PC-3 (cell line): Measurements from ENCODE around the gene ANO7. TPM values are rescaled to one million over a fixed set of nuclear protein-coding genes. Genes with fewer than 3 reads are reported as not detected.

Experiments used
- ATAC-seq: fragments of 200-7000 bp; cut with Tn5 transposase; 2 replicates; pipeline ENCODE4 v1.9.1; 2020; ENCODE audit warnings: mild to moderate bottlenecking, moderate library complexity
- BruUV-seq: library from RNA; stranded (reverse); fragments of 400-500 nt; replicated peaks from 2 replicates; lab custom pipeline; 2021; lab: Mats Ljungman, UMichigan
- CTCF ChIA-PET: fragments of 300-600 bp; sonication (Branson Sonifier 250); formaldehyde crosslinking; loops from one replicate; lab custom pipeline; 2022; ENCODE audit warnings: antibody characterized with exemption; lab: Charles Lee
- POLR2A ChIA-PET: fragments of 300-600 bp; sonication (Branson Sonifier 250); formaldehyde crosslinking; loops from one replicate; lab custom pipeline; 2022; ENCODE audit warnings: antibody characterized with exemption; ENCODE audit not compliant: unreplicated experiment; lab: Charles Lee
- DNase-seq: peaks from one replicate; pipeline ENCODE4 v3.0.0-alpha.2; 2015
- H2AFZ ChIP-seq: fragments of 300-600 bp; sonication (generic); 2 replicates; pipeline ENCODE4 v1.6.0; 2016; ENCODE audit warnings: antibody characterized with exemption, low read length
- H3F3A ChIP-seq: fragments of 300-600 bp; sonication (generic); one replicate; pipeline ENCODE4 v1.6.0; 2017; ENCODE audit warnings: antibody characterized with exemption, low read length, control low read depth, mild to moderate bottlenecking; ENCODE audit not compliant: unreplicated experiment
- H3K27ac ChIP-seq: fragments of 300-600 bp; sonication (generic); 2 replicates; pipeline ENCODE4 v1.5.1; 2016; ENCODE audit warnings: mild to moderate bottlenecking, low read length
- H3K27me3 ChIP-seq: fragments of 300-600 bp; sonication (generic); 2 replicates; pipeline ENCODE4 v1.6.1; 2016; ENCODE audit warnings: low read length, mixed read lengths
- H3K36me3 ChIP-seq: fragments of 300-600 bp; sonication (generic); 2 replicates; pipeline ENCODE4 v1.6.1; 2016; ENCODE audit warnings: low read depth, mixed run types, low read length, mixed read lengths
- H3K4me1 ChIP-seq: fragments of 300-600 bp; sonication (generic); 2 replicates; pipeline ENCODE4 v1.5.1; 2016; ENCODE audit warnings: low read length; ENCODE audit not compliant: insufficient read depth
- H3K4me2 ChIP-seq: fragments of 300-600 bp; sonication (generic); 2 replicates; pipeline ENCODE4 v1.6.0; 2016; ENCODE audit warnings: low read length
- H3K4me3 ChIP-seq: fragments of 300-600 bp; sonication (generic); 2 replicates; pipeline ENCODE4 v1.5.1; 2016; ENCODE audit warnings: mild to moderate bottlenecking, low read length, mixed read lengths
- H3K79me2 ChIP-seq: fragments of 300-600 bp; sonication (generic); 2 replicates; pipeline ENCODE4 v1.6.1; 2017; ENCODE audit warnings: low read length, mixed read lengths
- H3K9ac ChIP-seq: fragments of 300-600 bp; sonication (generic); 2 replicates; pipeline ENCODE4 v1.6.0; 2016; ENCODE audit warnings: mild to moderate bottlenecking, low read length
- H3K9me2 ChIP-seq: fragments of 300-600 bp; sonication (generic); replicated peaks from 2 replicates; pipeline ENCODE4 v1.6.1; 2016; ENCODE audit warnings: mixed run types, low read length, mixed read lengths
- H3K9me3 ChIP-seq: fragments of 300-600 bp; sonication (generic); 2 replicates; pipeline ENCODE4 v1.6.1; 2016; ENCODE audit warnings: low read length, mixed read lengths
- H4K20me1 ChIP-seq: fragments of 300-600 bp; sonication (generic); 2 replicates; pipeline ENCODE4 v1.6.1; 2016; ENCODE audit warnings: low read length, mixed read lengths
- CTCF ChIP-seq: fragments of 300-600 bp; sonication (generic); conservative IDR thresholded peaks from 2 replicates; pipeline ENCODE4 v1.5.1; 2017; ENCODE audit warnings: antibody characterized with exemption, low read depth, mild to moderate bottlenecking, low read length
- EZH2 ChIP-seq: fragments of 300-600 bp; sonication (generic); IDR thresholded peaks from one replicate; pipeline ENCODE4 v1.6.1; 2017; ENCODE audit warnings: antibody characterized with exemption, mild to moderate bottlenecking, low read length; ENCODE audit not compliant: unreplicated experiment
- EZH2phosphoT487 ChIP-seq: fragments of 300-600 bp; sonication (generic); IDR thresholded peaks from 2 replicates; pipeline ENCODE4 v1.6.1; 2018; ENCODE audit warnings: mild to moderate bottlenecking, antibody characterized with exemption, low read length, borderline replicate concordance
- intact Hi-C: fragments of 100-400 bp; cut with micrococcal nuclease; formaldehyde crosslinking; loops from 2 replicates; pipeline ENCODE4 v1.9.0; 2023
- total RNA-seq: library from RNA; depleted of rRNA; stranded (reverse); fragments of >200 nt; gene quantifications from 2 replicates; pipeline ENCODE4 v1.2.3, GENCODE V29; 2014

Gene ANO7
- total RNA-seq, 1 experiment from 2014 or later, result 2.6 TPM

DNA sequence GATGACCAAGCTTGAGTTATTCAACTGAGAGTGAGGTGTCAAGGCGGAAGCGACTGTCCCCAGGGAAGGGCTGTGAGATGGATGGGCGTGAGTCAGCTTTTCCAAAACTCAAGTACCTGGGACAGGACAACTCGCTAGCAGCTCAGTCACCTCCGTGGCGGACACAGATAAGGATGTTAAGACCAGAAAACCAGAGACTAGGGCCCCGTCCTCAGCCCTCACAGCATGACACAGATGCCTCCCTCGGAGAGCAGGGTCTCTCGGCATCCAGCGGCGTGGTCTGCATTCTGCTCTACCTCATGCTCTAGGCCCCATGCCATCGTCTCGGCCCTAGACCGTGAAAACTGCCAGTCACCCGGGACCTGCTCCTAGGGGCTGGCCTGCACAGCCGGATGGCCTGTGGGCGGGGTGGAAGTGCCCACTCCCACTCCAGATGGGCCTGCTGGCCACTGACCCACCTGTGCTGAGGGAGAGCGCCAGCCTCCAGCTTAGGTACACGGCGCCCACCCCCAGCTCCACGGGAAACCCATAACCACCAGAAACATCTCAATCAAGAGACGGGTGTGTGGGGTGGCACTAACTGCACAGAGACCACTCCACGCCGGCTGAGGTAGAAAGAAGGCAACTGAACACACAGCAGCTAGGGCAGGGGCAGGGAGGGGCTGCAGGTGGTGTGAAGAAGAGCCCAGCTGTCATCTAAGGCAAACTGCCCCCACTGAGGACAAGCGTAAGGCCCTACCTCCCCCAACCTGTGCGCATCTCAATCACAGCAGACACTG, 39.8 kb downstream of the ANO7 start:
- H3K4me1 ChIP-seq, result peaks cover 12% of the 10 kb centered on the region
- no peaks in the 10 kb centered on the region for H3K9me3 ChIP-seq
- H3K36me3 ChIP-seq, result peaks cover 32% of the 10 kb centered on the region; the same call in 1 of the 2 replicates
- DNase-seq (no peak), ATAC-seq (no peak)
- no peak overlapping the region for H3K9ac ChIP-seq
- no peaks in the 10 kb centered on the region for H3K27me3 ChIP-seq
- H3K4me3 ChIP-seq, result no peak overlapping the region
- no peak overlapping the region for H3K27ac ChIP-seq
- no peaks in the 10 kb centered on the region for H4K20me1 ChIP-seq
- H2AFZ ChIP-seq, result no peak overlapping the region
- CTCF ChIA-PET, result no interaction called here
- no peak overlapping the region for H3K4me2 ChIP-seq
- POLR2A ChIA-PET, result no interaction called here
- H3F3A ChIP-seq, result no peaks in the 10 kb centered on the region
- intact Hi-C loops, result loop anchor here (10.0 kb wide), 1 partner anchor 313 kb away; no protein-coding TSS in a partner anchor
- no TSS peak for BruUV-seq
- no peaks in the 10 kb centered on the region for H3K79me2 ChIP-seq
- H3K9me2 ChIP-seq, result no peaks in the 10 kb centered on the region
- no peak for TF ChIP-seq EZH2
- TF ChIP-seq EZH2phosphoT487, result no peak

DNA sequence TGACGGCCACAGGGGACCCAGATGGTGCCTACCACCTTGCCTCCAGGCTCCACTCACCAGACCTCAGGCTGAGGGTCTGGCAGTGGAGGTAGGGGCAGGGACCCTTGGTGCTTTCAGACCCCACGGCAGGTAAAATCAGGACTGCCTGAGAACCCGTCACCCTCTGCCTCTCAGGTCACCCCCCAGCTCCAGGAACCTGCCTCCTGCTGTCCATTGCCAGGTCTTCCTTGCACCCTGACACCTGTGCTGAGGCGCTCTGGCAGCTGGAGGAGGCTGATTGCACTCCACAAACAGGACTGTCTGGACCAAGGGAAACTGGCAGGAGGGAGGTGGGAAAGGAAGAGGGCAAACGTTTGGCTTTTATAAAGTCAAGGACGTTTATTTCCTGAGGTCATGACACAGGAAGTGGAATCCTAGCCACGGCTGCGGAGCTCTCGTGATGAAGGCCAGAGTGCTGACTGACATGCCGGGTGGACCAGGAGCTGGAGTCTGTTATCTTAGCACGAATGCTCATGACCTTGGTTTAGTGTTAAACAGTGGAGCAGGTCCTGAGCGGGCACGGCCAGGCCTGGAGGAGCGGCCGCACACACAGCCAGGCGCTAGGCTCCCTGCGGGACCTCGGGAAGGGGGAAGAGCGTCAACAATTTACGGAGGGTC, 40.5 kb downstream of the ANO7 start:
- ChIA-PET CTCF (no interaction called here), POLR2A (no interaction called here)
- no peak for TF ChIP-seq CTCF
- TF ChIP-seq EZH2phosphoT487, result no peak
- ATAC-seq (no peak), DNase-seq (no peak)
- H2AFZ ChIP-seq, result no peak overlapping the region
- H3K27ac ChIP-seq, result no peak overlapping the region
- BruUV-seq, result no TSS peak
- H4K20me1 ChIP-seq, result no peaks in the 10 kb centered on the region
- no peak overlapping the region for H3K4me3 ChIP-seq
- H3F3A ChIP-seq, result no peaks in the 10 kb centered on the region
- H3K9me2 ChIP-seq, result no peaks in the 10 kb centered on the region
- H3K9me3 ChIP-seq, result no peaks in the 10 kb centered on the region
- no peak overlapping the region for H3K9ac ChIP-seq
- H3K4me1 ChIP-seq, result peaks cover 5% of the 10 kb centered on the region
- peaks cover 36% of the 10 kb centered on the region for H3K36me3 ChIP-seq
- H3K79me2 ChIP-seq, result no peaks in the 10 kb centered on the region
- no peak overlapping the region for H3K4me2 ChIP-seq
- no peaks in the 10 kb centered on the region for H3K27me3 ChIP-seq
- intact Hi-C loops, result loop anchor here (10.0 kb wide), 1 partner anchor 314 kb away; no protein-coding TSS in a partner anchor

DNA sequence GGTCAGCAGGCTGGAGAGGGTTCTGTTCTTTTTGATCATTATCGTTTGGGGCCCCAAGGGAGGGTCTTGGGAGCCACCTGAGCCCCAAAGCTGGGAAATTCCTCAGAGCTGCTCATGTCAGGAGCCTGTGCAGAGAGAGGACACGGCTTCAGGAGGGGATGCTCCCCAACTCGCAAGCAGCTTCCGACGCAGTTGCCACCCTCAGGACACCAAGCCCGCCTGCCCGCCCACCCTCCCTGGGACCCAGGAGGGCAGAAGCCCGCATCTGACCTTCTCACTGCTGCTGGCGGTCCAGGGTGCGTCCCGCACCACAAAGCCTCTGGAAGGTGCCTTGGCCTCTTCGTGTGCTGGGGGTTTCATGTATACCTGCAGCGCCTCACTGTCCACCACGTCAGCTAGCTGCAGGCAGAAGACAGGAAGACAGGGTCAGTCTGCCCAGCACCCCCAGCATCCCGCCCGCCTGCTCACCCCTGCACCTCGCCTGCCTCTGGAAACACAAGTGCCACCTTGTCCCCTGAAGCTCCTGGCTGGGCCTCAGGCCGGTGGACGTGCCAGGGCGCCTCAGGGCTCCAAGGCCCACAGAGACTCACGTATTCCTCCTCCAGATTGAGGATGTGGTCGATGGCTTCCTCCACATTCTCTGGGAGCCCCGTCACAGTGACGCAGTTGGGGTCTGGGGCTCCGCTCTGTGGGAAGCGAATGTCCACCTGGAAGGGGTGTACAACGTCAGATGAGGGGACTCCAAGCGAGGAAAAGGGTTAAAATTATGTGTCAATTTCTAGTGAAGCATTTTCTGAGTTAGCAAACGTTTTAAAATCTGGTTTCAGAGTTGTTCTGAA, 41.3 kb downstream of the ANO7 start:
- Histone ChIP-seq H3F3A (no peaks in the 10 kb centered on the region), H2AFZ (no peak overlapping the region), H3K27ac (no peak overlapping the region), H4K20me1 (no peaks in the 10 kb centered on the region), H3K9ac (no peak overlapping the region), H3K9me3 (no peaks in the 10 kb centered on the region), H3K9me2 (no peaks in the 10 kb centered on the region), H3K4me2 (no peak overlapping the region), H3K4me1 (no peaks in the 10 kb centered on the region), H3K27me3 (no peaks in the 10 kb centered on the region), H3K36me3 (peaks cover 41% of the 10 kb centered on the region), H3K4me3 (no peak overlapping the region), H3K79me2 (no peaks in the 10 kb centered on the region)
- POLR2A ChIA-PET, result no interaction called here
- intact Hi-C loops, result loop anchor here (10.0 kb wide), 1 partner anchor 315 kb away; no protein-coding TSS in a partner anchor
- TF ChIP-seq EZH2phosphoT487, result no peak
- TF ChIP-seq CTCF, result no peak
- TF ChIP-seq EZH2, result no peak
- CTCF ChIA-PET, result no interaction called here
- BruUV-seq, result no TSS peak
- DNase-seq (no peak), ATAC-seq (no peak)
